SK-N-MC (cell line): ENCODE results near the gene CALD1.

Experiments used
- EZH2 ChIP-seq: fragments of 200-600 bp; sonication (generic); IDR thresholded peaks from one replicate; pipeline ENCODE4 v1.6.1; 2017; ENCODE audit warnings: antibody characterized with exemption
- FOXP2 ChIP-seq: optimal IDR thresholded peaks from 2 replicates; pipeline ENCODE3; 2011; ENCODE audit warnings: mild to moderate bottlenecking, moderate library complexity; ENCODE audit not compliant: insufficient read depth; ENCODE audit errors: extremely low read length, control extremely low read depth
- POLR2AphosphoS5 ChIP-seq: IDR thresholded peaks from 2 replicates; pipeline ENCODE4 v1.6.1; 2012; ENCODE audit warnings: mild to moderate bottlenecking, low read depth, low read length, borderline replicate concordance

DNA sequence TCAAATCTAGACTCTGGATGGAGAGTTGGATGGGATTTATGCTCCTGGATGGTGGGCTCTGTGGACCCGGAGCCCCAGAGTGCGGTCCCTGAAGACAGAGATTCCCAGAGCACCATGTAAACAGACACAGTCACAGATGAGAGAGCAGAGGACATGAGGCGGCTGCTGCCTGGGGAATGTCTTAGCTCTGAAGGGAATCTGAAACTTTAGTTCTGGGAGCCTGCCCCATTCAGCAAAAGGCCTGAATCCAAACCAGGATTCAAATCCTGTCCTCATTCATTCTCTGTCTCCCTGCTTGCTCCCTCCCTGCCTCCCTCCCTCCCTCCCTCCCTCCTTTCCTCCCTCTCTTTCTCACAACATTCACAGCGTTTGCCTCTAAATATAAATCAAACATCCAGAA, 49.5 kb upstream of the CALD1 start:
- TF ChIP-seq EZH2 (no peak), POLR2AphosphoS5 (no peak), FOXP2 (no peak)
